ENCODE data around the gene C11orf68. TPM values are rescaled to one million over a fixed set of nuclear protein-coding genes. Genes with fewer than 3 reads are reported as not detected.
A peak's percentile ranks its signal among the peaks of the same experiment; 100 is the strongest.

C11orf68 gene
- total RNA-seq, 1 experiment from 2014 or later = 15.7 TPM

- no peak overlapping the region for H4K91ac ChIP-seq (ENCODE audit: insufficient read length, low read depth, low read length)
- Mint-ChIP-seq H3K4me3 (0 out of 5 replicates have a peak overlapping the region, but pooled peaks of 1 of the 2 experiments have one; percentile 19), H3K9me3 (no peaks in the 10 kb centered on the region), H3K4me1 (peaks cover 22 to 29% of the 10 kb centered on the region in 2 experiments), H3K27ac (no peak overlapping the region), H3K27me3 (ENCODE audit: low read depth) (peaks cover 37% of the 10 kb centered on the region), H3K36me3 (ENCODE audit: insufficient read depth in 1 of 3, low read depth in 3 of 3) (peaks cover 0 to 37% (median 0%) of the 10 kb centered on the region in 3 experiments; a peak in 2 of 7 replicates)
- H3K9ac ChIP-seq (ENCODE audit: extremely low read depth, insufficient read length, low read length) = no peak overlapping the region
- H4K20me1 ChIP-seq (ENCODE audit: control insufficient read depth, insufficient read depth, insufficient read length) = no peaks in the 10 kb centered on the region
- H2BK15ac ChIP-seq (ENCODE audit: low read depth, low read length) = no peak overlapping the region
- H2BK120ac ChIP-seq (ENCODE audit: low read depth, low read length, poor library complexity, severe bottlenecking) = no peak overlapping the region
- H3K79me2 ChIP-seq (ENCODE audit: insufficient read depth, low read length) = no peaks in the 10 kb centered on the region
- H3K4me1 ChIP-seq (ENCODE audit: insufficient read depth, low read length) = no peaks in the 10 kb centered on the region
- no peak overlapping the region for H3K56ac ChIP-seq (ENCODE audit: insufficient read length, low read depth, low read length)
- no peak overlapping the region for H4K8ac ChIP-seq (replicated peaks; ENCODE audit: insufficient read length, low read depth, low read length)
- H2BK12ac ChIP-seq (ENCODE audit: insufficient read length, low read depth, low read length) = no peak overlapping the region
- H2AK5ac ChIP-seq (ENCODE audit: insufficient read length, low read length) = no peak overlapping the region
- H3K14ac ChIP-seq (ENCODE audit: insufficient read depth, low read length) = no peak overlapping the region
- H3K23ac ChIP-seq (ENCODE audit: insufficient read length, low read depth, low read length) = no peak overlapping the region
- no peak overlapping the region for H2BK20ac ChIP-seq (ENCODE audit: low read depth, low read length, poor library complexity, severe bottlenecking)
- peaks cover 8% of the 10 kb centered on the region; the same call in 1 of the 2 replicates for H3K27me3 ChIP-seq (ENCODE audit: insufficient read depth, low read length)
- no peak overlapping the region for H3K4me2 ChIP-seq (ENCODE audit: insufficient read depth, insufficient read length, low read length)
- no peak overlapping the region for H2BK5ac ChIP-seq (ENCODE audit: insufficient read length, low read length)
- H3K79me1 ChIP-seq (ENCODE audit: insufficient read depth, low read depth, low read length, poor library complexity, severe bottlenecking) = no peaks in the 10 kb centered on the region
- H2AFZ ChIP-seq (ENCODE audit: low read length) = no peak overlapping the region
- no peaks in the 10 kb centered on the region for H3K9me3 ChIP-seq (ENCODE audit: control insufficient read depth, low read depth, low read length)
- peaks cover 15% of the 10 kb centered on the region for H3K23me2 ChIP-seq (ENCODE audit: insufficient read length, low read depth, low read length, poor library complexity, severe bottlenecking)
- H4K5ac ChIP-seq (ENCODE audit: insufficient read length, low read depth, low read length) = no peak overlapping the region
- DNase-seq = no peak
- no peak overlapping the region for H3K4ac ChIP-seq (ENCODE audit: low read depth, low read length)
- no peak overlapping the region for H3K18ac ChIP-seq (ENCODE audit: insufficient read length, low read depth, low read length)
- no peak overlapping the region for H3T11ph ChIP-seq (ENCODE audit: low read length)
- WGBS (ENCODE audit: extremely low coverage, insufficient read length, low lambda C conversion rate) = no CpG with 5 or more reads among the region's 14 CpGs
- H3K27ac ChIP-seq (ENCODE audit: insufficient read length, low read depth, low read length) = no peak overlapping the region
- TF ChIP-seq CTCF (conservative IDR thresholded peaks at IDR 0.05) = no peak
These were observed 22.5 kb downstream of the C11orf68 start for GRCh38 chr11:65896034-65896999.
